ENCODE measurements around the gene ZNF436.

DNA sequence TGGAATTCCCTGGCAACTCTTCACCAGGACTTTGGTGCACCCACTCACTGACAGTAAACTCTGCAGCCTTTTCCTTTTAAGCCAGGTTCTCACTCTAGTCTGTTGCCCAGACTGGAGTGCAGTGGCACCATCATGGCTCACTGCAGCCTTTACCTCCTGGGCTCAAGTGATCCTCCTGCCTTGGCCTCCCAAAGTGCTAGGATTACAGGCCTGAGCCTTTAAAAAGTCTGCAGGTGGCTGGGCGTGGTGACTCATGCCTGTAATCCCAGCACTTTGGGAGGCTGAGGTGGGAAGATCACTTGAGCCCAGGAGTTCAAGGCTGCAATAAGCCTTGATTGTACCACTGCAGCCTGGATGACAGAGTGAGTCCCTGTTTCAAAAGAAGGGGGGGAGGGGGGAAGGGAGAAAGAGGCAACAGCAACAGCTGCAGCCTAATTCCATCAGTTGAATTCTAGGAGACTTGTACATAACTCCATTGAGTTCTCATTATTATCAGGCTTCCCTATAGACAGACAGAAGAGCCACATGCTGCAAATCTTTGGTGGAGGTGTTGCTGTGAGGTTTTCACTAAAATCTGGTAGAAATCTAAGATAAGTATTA is 17.4 kb downstream of the ZNF436 start:
- no peak for TF ChIP-seq POLR2A (IDR thresholded peaks at IDR 0.05)
- TF ChIP-seq, protein P1, sequence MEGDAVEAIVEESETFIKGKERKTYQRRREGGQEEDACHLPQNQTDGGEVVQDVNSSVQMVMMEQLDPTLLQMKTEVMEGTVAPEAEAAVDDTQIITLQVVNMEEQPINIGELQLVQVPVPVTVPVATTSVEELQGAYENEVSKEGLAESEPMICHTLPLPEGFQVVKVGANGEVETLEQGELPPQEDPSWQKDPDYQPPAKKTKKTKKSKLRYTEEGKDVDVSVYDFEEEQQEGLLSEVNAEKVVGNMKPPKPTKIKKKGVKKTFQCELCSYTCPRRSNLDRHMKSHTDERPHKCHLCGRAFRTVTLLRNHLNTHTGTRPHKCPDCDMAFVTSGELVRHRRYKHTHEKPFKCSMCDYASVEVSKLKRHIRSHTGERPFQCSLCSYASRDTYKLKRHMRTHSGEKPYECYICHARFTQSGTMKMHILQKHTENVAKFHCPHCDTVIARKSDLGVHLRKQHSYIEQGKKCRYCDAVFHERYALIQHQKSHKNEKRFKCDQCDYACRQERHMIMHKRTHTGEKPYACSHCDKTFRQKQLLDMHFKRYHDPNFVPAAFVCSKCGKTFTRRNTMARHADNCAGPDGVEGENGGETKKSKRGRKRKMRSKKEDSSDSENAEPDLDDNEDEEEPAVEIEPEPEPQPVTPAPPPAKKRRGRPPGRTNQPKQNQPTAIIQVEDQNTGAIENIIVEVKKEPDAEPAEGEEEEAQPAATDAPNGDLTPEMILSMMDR (IDR thresholded peaks at IDR 0.05) = no peak
